T1000 (cell line): ENCODE measurements around the gene SSX2IP.
"Not testable (repeated sequence)": the region's sequence is repeated elsewhere in the genome, so short reads cannot be mapped to it uniquely, and the experiment has no call there.

Experiments
- DNase-seq: peaks from one replicate; lab custom pipeline; 2025; ENCODE audit warnings: mixed read lengths; lab: John Stamatoyannopoulos, UW

SSX2IP gene, protein sequence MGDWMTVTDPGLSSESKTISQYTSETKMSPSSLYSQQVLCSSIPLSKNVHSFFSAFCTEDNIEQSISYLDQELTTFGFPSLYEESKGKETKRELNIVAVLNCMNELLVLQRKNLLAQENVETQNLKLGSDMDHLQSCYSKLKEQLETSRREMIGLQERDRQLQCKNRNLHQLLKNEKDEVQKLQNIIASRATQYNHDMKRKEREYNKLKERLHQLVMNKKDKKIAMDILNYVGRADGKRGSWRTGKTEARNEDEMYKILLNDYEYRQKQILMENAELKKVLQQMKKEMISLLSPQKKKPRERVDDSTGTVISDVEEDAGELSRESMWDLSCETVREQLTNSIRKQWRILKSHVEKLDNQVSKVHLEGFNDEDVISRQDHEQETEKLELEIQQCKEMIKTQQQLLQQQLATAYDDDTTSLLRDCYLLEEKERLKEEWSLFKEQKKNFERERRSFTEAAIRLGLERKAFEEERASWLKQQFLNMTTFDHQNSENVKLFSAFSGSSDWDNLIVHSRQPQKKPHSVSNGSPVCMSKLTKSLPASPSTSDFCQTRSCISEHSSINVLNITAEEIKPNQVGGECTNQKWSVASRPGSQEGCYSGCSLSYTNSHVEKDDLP

DNA sequence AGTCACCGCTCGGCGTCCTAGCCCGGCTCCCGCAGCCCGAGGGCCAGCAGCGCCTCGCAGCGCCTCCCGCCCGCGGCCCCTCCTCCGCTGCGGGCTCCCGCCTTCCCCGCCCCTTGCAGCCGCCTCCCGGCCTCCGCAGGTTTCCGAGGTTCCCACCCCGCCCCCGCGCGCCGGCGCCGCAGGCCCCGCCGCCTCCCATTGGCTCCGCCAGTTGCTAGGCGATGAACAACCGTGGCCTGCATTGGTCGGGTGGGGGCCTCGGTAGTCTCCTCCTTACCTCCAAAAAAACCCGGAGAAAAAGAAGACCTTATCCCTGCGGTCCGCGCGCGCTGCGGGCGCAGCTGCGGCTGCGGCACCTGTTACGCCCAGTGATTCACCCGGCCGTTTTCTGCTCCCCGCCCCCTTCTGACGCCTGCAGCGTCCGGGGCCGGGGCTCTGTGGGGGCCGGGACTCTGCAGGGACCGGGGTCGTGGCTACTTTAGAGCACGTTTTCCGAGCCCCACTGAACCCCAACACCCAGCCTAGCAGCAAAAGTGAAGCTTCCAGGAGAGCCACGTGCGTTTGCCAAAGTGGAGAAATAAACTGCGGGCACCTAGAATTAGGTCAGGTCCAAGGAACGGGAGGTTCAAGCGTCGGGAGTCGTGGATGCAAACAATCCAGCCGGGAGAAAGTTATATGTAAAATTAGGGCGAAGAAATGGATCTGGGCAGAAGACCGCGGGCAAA is at the start of gene SSX2IP:
SSX2IP (minus strand) TSS at position 65 of the 725 bp plus-strand sequence. CDS start 19,242 bp downstream, outside the sequence.
- DNase-seq = peak; percentile 90

DNA sequence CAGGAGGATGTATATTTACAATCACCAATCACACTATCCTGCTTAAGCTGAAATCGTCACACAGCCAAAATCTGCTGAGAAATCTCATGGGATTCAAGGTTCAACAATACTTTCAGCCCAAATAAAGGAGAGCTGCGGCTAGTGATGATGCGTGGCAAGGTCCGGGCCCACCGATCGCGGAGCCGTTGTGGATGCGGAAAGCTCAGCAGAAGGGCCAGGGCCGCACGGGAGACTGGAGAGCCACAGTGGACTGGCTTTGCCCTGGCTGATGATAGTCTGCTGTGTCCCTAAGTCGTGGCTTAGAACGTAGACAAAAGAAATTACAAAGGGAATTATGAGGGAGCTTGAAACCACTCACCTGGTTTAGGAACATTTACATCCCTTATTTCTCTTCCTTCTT is 48.0 kb upstream of the SSX2IP start:
- no peak for DNase-seq

DNA sequence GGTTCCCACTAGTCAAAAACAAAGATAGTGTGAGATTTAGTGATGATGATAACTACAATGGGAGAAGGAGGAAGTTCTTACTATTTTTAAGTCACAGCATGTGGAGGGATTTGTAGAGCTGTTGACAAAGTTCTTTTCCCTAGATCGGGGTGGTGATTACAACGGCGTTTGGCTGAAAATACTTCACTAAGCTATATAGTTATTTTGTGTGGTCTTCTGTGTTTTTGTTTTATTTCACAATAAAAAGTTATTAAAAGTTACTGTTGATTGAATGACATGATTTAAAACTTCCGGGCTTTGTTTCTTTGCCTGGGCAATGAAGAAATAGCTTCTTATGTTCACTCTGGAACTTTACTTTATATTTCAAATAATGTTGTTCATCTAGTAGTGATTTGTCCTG is 47.3 kb upstream of the SSX2IP start:
- no peak for DNase-seq

DNA sequence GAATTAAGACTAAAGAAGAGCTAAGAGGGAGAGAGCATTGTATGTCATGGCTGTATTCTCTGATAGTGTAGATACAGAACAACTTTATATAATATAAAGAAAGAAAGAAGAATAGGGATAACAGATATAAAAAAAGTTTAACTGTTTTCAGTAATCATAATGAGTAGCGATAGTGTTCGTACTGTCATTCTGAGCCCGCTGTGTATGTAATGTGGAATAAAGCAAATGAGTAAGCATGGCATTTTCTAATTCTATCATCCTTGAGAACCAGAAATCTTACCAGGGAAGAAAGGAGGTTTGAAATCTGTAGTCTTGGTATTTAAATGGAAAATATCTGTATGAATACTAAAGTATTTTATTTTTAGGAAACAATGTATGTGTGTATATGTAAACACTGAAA is 46.7 kb upstream of the SSX2IP start:
- DNase-seq = no peak

DNA sequence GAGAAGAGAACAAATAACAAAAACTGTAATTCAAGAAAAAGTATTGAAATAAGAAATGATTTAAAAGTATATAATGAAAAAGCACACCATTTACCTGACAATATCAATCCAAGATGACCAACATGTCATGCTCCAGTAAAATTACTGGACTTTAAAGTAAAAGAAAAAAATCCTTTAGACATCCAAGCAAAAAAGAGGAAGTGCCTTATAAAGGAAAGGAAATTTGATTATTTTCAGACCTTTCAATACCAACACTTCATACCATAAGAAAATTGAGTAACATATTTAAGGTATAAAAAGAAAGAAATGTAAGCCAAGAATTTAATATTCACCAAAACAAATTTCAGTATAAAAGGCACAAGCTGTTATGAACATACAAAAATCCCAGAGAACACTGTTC is 46.2 kb upstream of the SSX2IP start:
- DNase-seq = no peak

DNA sequence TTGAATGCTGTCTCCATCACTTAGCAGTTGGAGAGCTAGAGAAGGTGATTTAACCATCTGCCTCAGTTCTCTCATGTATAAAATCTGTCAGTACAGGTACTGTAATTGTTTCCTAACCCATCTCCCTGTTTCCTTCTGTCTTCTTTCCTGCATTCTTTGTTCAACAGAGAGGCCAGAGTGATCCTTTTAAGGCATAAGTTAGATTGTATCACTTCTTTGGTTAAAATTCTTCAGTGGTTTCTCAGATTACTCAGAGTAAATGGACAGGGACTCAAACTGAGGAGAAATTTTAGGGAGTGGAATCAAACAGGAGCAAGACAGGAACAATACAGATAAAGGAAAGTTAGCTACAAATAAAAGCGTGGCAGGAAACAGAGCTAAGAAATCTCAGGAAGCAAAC is 45.2 kb upstream of the SSX2IP start:
- DNase-seq = no peak

DNA sequence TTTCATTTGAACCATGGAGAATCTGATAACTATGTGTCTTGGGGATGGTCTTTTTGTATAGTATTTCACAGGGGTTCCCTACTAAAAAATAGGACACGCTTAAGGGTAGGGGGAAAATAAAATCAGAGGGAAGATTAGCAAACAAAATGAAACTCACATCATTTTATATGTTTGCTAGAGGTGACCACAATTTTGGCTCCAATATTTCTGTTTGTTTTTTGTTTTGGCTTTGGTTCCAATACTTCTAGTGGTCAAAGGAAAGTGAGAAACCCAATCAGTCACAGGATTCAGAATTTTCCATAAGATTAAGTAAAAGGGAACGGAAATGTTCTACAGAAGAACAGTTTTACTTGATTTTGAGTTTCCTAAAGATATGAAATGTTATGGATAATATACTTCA is 42.3 kb upstream of the SSX2IP start:
- no peak for DNase-seq

DNA sequence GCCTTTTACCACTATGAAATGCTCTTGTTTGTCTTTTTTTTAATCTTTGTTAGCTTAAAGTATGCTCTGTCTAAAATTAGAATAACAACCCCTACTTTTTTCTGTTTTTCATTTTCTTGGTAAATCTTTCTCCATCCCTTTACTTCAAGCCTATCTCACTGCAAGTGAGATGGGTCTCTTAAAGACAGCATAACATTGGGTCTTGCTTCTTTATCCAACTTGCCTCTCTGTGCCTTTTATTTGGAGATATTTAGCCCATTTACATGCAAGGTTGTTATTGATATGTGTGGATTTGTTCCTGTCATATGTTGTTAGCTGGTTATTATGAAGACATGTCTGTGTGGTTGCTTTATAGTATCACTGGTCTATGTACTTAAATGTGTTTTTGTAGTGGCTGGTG is 41.3 kb upstream of the SSX2IP start:
- DNase-seq = no peak

DNA sequence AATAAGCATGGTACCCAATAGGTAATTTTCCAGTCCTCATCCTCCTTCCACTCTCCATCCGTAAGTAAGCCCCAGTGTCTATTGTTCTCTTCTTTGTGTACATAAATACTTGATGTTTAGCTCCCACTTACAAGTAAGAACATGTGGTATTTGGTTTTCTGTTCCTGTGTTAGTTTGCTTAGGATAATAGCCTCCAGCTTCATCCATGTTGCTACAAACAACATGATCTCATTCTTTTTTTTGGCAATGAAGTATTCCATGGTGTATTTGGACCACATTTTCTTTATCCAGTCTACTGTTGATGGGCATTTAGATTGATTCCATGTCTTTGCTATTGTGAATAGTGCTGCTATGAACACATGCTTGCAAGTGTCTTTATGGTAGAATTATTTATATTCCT is 37.5 kb upstream of the SSX2IP start:
- DNase-seq = not testable (repeated sequence)

DNA sequence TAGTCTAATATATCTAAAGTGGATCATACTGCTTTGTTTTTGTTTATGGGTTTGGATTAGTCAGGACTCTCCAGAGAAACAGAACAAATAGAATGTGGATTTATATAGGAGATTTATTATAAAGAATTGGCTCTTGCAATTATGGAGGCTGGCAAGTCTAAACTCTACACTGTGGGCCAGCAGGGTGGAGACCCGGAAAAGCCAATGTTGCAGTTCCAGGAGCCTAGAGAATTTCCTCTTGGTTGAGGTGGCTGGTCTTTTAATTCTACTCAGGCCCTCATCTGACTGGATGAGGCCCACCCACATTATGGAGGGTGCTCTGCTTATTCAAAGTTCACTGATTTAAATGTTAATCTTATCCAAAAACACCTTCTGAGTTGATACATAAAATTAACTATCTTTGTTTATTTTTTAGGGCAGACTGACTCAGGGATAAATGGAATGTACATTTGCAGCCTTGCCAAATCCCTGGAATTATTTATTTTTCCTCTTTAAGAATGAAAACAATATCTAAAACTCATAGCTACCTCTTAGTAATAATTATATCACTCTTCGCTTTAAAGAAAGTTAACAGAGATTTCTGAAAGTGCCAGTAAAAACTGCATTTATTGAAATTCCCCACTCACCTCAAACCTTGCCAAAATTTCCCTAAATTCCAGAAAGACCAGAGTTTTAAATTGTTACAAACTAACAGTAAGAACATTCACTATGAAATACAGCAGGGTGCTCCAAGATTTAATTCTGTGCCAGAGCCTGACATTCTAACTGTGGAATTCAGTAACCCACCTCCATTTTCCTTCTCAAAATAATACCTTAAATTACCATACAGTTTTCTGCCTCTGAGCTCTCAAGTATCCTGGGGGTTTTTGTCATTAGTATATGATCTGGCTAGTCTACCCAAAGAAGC is 36.6 kb upstream of the SSX2IP start:
- DNase-seq = no peak

DNA sequence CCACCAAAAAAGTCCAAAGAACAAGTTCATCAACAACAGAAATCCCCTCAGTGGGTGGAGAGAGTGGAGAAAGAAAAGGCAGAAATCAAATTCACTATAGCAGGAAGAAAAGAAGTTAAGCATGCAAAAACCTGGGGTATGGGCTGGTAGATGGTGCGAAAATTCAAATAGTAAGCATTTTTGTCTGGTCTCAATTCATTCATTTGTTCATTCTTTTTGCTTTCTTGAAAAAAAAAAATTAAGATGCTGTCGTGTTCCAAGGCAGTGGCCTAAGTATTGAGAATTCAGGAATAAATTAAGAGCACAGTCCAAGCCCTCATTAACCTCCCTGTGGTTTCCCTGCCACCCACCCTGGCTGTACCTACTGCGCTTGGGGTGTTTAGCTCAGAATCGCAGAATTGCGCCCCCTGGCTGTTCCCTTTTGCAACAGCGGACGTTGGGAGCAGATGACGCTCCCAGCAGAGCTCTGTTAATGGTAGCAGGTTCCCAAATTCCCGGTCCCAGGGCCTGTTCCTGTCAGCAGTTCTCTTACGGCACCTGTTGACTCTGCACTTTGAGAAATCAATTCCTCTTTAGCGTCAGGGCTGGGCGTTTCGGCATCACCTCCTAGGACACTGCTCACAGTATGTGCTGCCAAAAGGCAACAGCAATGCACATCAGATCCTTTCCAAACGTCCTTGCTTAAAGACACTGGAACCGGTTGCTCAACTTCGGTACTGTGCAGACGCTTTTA is 34.0 kb upstream of the SSX2IP start:
- DNase-seq = no peak

DNA sequence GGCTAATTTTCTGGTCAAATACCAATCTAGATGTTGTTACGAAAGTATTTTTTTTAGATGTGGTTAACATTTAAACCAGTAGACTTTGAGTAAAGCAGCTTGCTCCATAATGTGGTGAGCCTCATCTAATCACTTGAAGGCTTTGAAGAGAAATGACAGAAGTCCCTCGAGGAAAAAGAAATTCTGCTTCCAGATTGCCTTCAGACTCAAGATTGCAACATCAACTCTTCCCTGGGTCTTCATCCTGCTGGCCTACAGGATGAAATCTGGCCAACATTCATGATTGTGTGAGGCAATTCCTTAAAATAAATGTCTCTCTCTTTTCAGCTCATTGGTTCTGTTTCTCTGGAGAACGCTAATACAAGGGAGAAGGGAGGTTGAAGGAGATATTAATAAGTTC is 32.5 kb upstream of the SSX2IP start:
- DNase-seq = no peak

DNA sequence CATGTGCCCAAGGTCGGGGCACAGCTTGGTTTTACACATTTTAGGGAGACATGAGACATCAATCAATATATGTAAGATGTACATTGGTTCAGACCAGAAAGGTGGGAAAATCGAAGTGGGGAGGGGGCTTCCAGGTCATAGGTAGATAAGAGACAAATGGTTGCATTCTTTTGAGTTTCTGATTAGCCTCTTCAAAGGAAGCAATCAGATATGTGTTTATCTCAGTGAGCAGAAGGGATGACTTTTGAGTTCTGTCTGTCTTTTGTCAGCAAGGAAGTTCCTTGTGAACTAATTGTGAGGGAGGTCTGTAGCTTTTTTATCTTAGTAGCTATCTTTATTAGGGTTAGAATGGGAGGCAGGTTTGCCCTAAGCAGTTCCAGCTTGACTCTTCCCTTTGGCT is 31.6 kb upstream of the SSX2IP start:
- DNase-seq = not testable (repeated sequence)

DNA sequence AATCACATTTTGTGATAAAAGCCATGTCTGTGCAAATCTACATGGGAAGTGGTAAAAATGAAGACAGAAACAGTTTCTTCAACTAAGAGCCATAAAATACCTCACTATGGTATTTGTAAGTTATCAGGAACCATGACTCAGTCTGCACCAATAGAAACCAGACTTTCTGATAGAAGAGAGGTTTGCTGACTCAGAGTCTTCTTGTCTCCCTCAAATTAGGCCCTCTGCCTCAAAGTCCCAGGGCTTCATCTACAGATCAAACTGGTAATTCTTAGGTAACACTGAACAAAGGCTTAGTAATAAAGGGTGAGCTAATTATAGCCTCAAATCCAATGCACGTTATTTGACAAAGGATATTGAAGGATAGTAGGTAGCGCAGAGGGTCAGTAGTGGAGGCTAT is 30.9 kb upstream of the SSX2IP start:
- no peak for DNase-seq

DNA sequence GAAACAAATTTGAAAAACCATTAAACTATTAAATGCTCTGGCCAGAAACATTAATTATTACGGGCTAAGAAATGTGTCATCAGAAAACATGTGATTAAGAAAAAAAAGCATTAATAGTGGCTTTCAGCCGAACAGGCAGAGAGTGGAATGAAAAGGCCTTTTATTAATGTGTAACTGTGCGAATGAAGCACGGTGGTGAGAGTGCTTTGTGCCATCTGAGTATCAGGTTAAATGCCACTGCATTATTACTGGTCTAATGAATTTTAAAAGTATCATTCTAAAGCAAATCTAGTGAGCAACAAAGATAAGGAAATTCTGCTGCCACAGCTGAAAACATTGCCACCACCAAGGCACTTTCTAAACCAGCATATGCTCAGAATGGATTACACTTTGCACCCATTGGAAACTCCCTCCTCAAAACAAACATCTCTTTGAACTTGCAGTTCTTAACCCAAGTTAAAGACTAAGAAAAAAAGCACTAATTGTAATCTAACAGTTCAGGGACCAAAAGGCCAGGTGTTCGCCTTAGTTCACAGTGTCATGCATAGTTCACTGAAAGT is 30.0 kb upstream of the SSX2IP start:
- no peak for DNase-seq

DNA sequence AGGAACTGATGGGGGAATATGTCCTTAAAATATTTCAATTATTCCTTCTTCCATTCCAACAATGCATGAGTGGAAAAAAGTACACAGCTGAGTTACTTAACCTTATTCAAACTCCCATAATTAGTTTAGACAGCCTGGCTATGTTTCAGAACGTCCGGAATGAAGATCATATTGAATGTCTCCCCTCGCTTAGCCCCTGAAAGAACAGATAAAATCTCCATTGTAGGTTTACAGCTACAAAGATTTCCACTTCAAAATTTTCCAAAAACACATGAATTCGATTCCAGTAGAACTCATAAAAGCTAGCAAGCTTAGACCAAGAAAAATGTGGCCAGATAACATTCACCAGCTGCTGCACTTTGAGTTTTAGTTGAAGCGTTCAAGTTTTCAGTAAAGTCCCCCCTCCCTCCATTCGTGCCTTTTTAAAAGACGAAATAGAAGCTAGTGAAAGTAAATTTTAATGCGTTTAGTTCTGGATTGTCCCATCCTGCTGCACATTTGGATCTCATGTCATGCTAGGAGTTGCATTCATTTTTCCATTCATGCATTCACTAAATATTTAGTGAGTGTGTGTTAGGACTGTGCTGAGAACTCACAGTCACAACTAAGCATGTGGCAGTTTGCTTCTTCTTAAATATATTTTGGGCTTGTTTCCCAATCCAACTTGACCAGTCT is 29.4 kb upstream of the SSX2IP start:
- no peak for DNase-seq

DNA sequence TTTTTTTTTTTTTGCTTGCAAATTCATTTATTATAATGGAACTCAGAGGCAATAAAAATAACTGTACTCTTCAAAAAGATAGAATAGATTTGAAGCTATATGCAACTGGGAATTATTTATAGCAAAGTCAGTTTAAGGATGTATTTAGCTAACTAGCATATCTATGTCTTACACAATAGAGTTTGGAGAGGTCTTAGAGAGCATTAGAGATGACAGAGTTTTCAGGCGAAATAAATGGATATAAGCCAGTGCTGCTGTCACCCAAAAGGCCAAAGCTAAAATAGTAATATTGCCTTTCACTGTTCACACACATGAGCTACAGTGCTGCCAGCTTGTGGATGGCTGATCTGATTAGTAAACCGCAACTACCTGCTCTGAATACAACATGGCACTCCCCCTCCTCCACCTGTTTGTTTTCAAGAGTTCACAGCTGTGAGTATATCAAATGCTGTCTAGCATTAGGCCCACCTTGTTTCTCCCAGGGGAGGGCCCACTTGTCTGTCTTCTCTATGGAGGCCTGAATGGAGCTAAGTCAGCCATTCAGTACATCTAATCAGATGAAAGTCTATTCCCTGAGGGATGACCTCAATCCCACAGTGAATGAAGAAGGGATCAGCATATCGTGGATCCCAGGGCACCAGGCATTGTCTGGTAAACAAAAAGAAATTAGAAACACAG is 25.2 kb upstream of the SSX2IP start:
- no peak for DNase-seq

DNA sequence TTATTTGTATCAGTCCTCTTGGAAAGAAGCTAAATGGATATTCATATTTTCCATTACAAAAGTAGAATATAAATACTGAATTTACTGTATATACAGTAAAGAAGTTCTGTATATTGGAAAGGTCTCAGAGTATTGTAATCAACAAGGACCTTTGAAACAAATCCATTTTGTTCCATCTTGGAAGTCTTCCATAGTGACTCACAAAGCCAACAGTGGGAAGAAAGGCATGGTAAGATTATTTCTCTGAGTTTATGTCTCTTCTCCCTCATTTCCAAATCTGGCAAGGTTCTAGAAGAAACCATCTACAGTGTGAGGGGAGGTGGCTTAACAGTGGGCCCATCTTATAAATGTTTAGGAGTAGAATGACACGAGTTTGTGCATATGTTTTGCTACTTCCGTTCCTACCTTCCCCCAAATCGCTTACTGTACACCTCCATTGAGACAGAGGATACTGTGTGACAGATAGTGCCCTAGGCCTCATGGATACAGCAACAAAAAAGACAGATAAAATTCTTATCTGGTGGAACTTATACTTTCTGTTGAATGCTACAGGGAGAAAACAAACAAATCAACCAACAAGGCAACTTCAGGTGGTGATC is 22.1 kb upstream of the SSX2IP start:
- DNase-seq = no peak

DNA sequence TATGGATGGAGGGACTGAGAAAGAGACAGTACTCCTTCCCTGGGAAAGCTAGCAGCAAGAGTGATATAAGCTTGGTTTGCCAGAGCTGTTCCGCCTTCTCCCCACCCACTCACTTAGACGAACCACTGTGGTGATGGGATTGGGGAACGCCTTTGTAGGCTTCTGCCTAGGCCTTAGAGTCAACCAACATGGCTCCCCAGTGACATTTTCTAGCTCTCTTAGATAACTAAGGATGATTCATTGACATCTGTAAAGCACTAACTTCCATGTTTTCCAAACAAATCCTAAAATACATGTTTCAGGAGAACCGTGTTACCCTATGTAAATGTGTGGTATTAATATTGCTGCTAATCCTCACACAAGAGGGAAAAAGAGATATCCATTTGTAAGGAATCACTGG is 21.6 kb upstream of the SSX2IP start:
- DNase-seq = no peak
